CD4-positive, alpha-beta T cell treated with Interleukin-6 at 100 ng/mL for 8 hours (primary cell): ENCODE data around the gene ADGRF1.
"Not testable (repeated sequence)": the region's sequence is repeated elsewhere in the genome, so short reads cannot be mapped to it uniquely, and the experiment has no call there.

Experiments used
- DNase-seq: peaks from one replicate; pipeline ENCODE4 v3.0.0-alpha.2; 2020; ENCODE audit warnings: mixed read lengths, low spot score

Gene ADGRF1

GRCh38 chr6:47061309-47062300, 19.5 kb upstream of the ADGRF1 start:
- DNase-seq = no peak

DNA sequence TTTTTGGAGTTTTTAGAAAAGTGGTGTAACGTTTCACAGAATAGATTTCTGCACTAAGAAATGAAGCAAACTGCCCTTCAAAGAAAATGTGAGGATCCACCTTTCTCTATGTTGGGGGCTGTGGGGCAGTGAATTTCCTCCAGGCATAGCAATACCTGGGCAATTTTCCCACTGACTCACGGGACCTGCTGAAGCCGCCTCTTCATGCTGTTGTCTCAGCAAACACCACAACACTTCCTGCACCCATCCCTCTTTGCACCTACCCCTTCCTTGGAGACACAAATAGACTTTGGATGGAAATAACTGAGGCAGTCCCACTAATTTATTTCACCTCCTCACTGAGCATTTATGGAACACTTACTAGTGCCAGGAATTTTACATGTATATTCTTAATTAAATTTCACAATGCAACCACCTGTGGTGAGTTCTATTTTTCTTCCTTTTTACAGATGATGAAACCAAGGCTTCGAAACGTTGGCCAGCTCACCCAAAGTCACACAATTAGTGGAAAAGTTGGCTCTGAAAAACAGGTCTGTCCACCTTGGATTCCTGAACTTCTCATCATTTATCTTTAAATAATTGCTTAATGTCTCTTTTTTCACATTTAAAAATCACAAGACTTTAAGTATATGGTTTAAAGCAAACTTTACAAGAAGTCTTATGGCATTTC, 17.2 kb upstream of the ADGRF1 start:
- no peak for DNase-seq

GRCh38 chr6:47057830-47058540, 15.9 kb upstream of the ADGRF1 start:
- no peak for DNase-seq

GRCh38 chr6:47056832-47057231, 14.7 kb upstream of the ADGRF1 start:
- DNase-seq = no peak

DNA sequence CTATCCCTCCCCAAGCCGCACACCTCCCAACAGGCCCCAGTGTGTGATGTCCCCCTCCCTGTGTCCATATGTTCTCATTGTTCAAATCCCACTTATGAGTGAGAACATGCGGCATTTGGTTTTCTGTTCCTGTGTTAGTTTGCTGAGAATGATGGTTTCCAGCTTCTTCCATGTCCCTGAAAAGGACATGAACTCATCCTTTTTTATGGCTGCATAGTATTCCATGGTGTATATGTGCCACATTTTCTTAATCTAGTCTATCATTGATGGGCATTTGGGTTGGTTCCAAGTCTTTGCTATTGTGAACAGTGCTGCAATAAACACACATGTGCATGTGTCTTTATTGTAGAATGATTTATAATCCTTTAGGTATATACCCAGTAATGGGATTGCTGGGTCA, 12.2 kb upstream of the ADGRF1 start:
- DNase-seq = not testable (repeated sequence)

GRCh38 chr6:47048638-47049037, 6.5 kb upstream of the ADGRF1 start:
- no peak for DNase-seq

DNA sequence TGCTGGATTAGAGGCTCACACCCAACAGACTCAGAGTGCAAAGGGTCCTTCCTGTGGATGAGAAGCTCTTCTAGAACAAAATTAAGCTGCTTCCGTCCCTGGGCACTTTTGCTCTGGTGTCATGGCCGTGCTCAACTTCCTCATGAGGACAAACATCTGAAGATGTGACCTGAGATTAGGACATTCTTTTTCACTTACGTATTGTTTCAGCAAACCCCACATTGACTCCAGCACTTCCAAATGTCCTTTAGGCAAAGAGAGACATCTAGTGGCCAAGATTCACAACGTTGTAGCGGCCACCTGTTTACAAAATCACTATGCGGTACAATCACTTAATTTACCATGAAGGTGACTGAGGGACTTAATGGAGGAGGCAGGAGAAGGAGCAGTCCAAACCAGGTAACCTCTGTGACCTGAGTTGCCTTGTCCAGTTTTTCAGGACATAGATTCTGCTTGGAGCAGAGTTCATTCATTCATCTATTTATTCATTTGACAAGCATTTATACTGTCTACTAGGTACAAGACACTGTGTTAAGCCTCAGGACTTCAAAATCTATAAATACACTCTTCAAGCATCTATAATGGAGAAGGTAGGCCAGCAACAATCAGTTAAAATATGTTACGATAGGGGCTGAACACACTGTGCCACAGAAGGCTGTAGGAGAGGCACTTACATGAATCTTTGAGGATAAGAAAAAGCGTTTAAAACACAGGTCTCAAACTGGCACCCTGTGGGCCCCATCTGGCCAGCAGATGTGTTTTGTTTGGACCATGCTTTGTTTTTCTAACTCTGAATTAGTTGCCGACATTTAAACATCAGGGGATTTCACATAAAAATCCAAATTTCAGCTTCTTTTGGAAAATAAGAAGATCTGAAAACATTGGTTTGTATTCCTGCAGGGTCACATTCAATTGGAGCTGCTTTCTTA, 5.6 kb upstream of the ADGRF1 start:
- peak; percentile 6 for DNase-seq

DNA sequence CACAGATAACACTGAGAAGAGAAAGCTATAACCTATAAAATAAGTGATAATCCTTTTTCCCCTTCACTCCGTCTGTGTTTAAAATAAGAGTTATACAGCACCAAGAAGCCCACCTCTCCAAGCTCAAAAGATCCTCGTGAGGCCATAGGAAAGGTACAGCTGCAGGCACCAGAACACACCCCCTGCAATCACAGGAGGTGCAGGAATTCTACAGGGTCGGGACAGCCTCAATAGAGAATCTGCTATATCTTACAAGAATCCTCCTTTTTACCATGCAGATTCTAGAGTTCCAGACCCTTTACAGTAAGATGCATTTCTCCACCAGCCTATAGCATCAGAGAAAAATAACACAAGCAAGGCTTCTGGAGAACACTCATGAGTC, 5.0 kb upstream of the ADGRF1 start:
- DNase-seq = no peak

DNA sequence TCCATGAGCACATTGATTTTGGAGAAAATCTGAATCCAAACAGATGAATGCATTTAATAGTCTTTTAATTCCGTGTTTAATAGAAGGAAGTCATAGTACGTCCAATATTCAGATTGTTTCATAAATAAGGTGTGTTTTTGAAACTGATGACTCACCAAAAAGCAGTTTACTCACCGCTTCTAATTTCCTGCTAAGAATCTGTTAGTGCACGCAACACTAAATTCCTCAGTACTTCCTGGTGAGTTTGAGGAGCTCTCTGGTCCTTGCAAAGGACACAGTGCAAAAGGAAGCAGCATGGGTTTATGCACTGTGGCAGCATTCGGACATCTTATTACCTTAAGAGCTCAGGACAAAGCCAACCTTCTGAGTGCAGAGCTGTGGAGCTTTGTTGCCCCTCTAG, 2.3 kb upstream of the ADGRF1 start:
- DNase-seq = no peak

GRCh38 chr6:47043286-47043685, 1.2 kb upstream of the ADGRF1 start:
- no peak for DNase-seq

GRCh38 chr6:47041741-47042140, 391 bp downstream of the ADGRF1 start:
- DNase-seq = no peak

DNA sequence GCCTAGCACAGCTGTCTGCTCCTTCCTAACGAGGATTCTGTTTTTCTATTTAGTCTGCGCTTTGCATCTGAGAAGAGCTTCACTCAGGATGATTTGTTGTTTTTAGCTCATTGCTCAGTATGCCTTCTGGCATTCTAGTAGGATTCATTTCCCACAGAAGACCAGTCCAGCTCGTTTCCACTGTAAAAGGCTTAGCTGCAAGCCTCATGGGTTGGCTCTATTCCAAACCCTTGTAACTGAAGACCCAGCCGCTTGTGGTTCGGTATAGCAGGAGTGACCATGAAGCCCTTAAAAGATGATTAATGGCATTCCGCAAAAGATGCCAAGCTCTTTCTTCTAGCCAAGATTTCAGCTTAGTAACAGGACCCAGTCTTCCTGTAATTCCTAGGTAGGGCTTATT, 7.2 kb downstream of the ADGRF1 start:
- no peak for DNase-seq

DNA sequence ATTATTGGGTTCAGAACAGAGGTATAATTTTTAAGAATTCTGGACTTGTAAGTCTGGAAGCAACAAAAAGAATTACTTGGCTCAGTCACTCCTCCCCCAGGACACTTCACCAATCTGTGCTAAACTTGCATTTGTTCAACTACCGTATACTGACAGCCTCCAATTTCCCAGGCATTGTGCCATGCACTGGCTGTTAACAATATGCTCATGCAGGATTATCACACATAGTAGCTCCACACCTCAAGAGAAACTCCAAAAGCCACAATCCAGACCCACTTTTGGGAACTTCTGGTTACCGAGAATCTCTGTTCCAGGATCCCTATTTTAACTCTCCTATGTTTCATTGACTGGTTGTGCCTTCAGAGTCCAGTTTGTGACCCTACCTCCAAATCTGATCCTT, 7.7 kb downstream of the ADGRF1 start:
- no peak for DNase-seq

DNA sequence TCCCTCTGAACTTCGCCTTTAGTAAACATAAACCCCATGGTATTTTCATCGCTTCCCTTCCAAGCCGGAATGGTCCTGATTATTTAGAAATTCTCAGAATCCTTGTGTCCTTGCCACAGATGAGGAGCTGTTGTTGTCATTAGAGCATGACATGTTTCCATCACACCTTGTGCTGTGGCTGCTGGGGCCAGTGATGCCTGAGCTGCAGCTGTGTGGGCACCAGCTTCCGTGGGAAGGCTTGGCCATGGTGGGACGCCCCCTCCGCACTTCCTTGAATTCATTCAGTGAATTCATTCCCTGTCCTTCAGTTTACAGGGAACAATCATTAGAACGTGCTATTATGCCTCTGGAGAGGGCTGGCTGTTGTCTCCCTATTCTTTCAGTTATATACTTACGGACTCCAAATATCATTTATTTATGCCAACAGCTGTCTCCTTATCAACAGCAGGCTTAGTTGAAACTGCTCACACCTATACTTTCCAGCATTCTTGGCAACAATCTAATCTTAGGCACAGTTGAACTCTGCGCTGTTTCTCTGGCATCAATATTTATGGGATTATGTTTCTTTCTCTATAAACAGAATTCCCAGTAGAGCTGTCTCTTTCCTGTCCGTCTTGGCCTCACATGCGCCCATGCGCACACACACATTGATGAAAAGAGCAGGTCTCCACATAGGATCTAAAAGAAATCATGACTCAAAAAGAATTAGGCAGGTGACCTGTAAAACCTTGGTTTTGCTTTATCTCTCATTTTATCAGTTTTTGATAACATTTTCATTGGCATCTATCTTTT, 9.0 kb downstream of the ADGRF1 start:
- no peak for DNase-seq

DNA sequence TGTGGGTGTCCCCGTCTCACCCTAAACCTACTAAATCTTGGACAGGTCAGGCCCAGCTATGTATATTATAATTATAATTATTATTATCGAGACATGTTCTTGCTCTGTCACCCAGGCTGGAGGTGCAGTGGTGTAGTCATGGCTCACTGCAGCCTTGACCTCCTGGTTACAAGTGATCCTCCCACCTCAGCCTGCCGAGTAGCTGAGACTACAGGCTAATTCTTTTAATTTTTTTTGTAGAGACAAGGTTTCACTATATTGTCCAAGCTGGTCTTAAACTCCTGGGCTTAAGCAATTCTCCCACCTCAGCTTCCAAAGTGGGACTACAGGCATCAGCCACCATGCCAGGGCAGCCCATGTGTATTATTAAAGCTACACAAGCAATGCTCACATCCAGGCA, 10.5 kb downstream of the ADGRF1 start:
- DNase-seq = no peak

DNA sequence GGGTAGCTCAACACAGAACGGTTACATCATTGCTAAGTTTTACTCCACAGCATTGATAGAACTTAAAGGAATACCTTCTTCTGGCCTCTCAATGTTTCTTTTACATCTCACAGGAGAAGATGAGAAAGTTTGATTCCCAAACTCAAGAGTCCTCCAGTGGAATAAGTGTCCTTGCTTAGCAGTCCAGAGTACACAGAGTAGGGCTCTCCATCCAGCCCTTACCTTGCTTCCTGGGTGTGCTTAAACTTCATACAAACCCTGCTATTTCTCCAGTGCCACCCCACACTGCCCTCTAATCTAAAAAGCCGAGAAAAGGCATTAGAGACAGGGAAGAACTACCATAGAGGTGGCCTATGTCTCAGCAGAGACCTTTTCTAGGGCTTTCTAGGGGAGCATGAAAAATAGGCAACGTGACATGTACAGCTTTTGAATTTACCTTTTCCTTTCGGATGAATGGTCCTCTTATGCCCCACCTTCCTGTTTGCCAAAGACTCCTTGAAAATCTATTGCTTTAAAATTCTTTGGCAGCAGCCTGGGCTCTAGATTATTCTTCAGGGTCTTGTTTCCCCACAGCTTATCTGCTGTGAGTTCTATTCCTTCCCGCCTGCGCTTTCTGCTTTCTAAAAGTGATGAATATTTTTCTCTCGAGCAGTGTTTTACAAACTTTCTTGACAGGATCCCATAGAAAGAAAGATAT, 12.1 kb downstream of the ADGRF1 start:
- DNase-seq = no peak

- DNase-seq = no peak
Measured at GRCh38 chr6:47028835-47029360, 13.2 kb downstream of the ADGRF1 start.

DNA sequence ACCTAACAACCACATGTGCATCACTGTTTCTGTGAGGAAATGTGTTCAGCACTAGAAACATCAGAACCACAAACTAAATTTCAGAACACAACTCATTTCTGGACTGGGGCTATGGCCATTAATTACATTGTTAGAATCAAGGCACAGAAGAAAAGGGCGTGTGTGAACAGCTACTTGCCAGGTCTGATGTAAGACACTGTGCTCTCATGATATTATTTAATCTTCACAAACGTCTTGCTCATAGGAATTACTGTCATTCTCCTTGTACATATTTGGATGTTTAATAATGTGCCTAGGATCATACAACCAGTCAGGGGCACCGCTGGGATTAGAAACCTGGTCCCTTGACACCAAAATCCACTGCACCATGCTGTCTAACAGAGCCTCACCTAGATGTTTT, 14.8 kb downstream of the ADGRF1 start:
- DNase-seq = no peak

GRCh38 chr6:47026679-47027078, 15.5 kb downstream of the ADGRF1 start:
- DNase-seq = no peak

GRCh38 chr6:47023573-47023972, 18.6 kb downstream of the ADGRF1 start:
- DNase-seq = no peak
